Kidney (tissue), 14 donors: ENCODE results near the gene RNF213. TPM values are rescaled to one million over a fixed set of nuclear protein-coding genes. Genes with fewer than 3 reads are reported as not detected.
"Not testable (repeated sequence)": the region's sequence is repeated elsewhere in the genome, so short reads cannot be mapped to it uniquely, and the experiment has no call there.

Experiments
- DNase-seq, 5 donors: peaks; one replicate each; pipeline ENCODE4 v3.0.0-alpha.2; 2013 to 2020
- FAIRE-seq: peaks from 2 replicates; lab custom pipeline; 2012; peaks lifted over from hg19 to GRCh38; lab: Jason Lieb, UNC
- H3K27ac ChIP-seq, 2 donors: one replicate each; pipeline ENCODE4 v1.7.0; 2013; ENCODE audit warnings: low read depth in 2 of 2, low read length in 2 of 2, inconsistent platforms in 1 of 2
- H3K27me3 ChIP-seq: one replicate; pipeline ENCODE4 v1.7.1; 2013; ENCODE audit warnings: low read length, inconsistent platforms; ENCODE audit not compliant: control insufficient read depth, insufficient read depth
- H3K36me3 ChIP-seq, 3 donors: one replicate each; pipeline versions ENCODE4 v1.7.0 to v1.7.1; 2013; ENCODE audit warnings: low read length in 3 of 3, control low read depth in 1 of 3, inconsistent platforms in 1 of 3; ENCODE audit not compliant: insufficient read depth in 3 of 3, control insufficient read depth in 2 of 3
- H3K4me1 ChIP-seq, 3 donors: one replicate each; pipeline versions ENCODE4 v1.7.0 to v1.7.1; 2013; ENCODE audit warnings: low read length in 3 of 3, inconsistent platforms in 1 of 3, low read depth in 1 of 3; ENCODE audit not compliant: control insufficient read depth in 2 of 3, insufficient read depth in 2 of 3
- H3K4me3 ChIP-seq, 3 donors: one replicate each; pipeline versions ENCODE4 v1.7.0 to v1.8.1; 2013; ENCODE audit warnings: low read length in 3 of 3, control low read depth in 1 of 3, inconsistent platforms in 1 of 3
- H3K9ac ChIP-seq, 3 donors: one replicate each; pipeline versions ENCODE4 v1.7.0 to v1.7.1; 2013; ENCODE audit warnings: low read length in 3 of 3, control low read depth in 1 of 3, inconsistent platforms in 1 of 3
- H3K9me3 ChIP-seq, 3 donors: one replicate each; pipeline versions ENCODE4 v1.7.0 to v1.7.1; 2013; ENCODE audit warnings: low read length in 3 of 3, control low read depth in 1 of 3, inconsistent platforms in 1 of 3; ENCODE audit not compliant: control insufficient read depth in 2 of 3, insufficient read depth in 1 of 3
- intact Hi-C: fragments of 100-400 bp; cut with DNase I; formaldehyde crosslinking; loops from one replicate; pipeline ENCODE4 v1.11.1; 2022
- polyA plus RNA-seq: library from polyadenylated mRNA; stranded (reverse); fragments of 350-450 nt; fragmentation: Illumina TruSeq; extraction: RNeasy Lipid Tissue Mini Kit (QIAGEN cat#74804); gene quantifications from one replicate; pipeline ENCODE4 v1.2.3, GENCODE V29; 2014; ENCODE audit warnings: low read depth, low replicate concordance; ENCODE audit not compliant: insufficient read depth
- total RNA-seq: library from RNA; stranded (reverse); fragmentation: NEBNext Ultra II Directional; extraction: Animal tissue kit (Norgen Biotek cat#: 25700); gene quantifications from one replicate; pipeline ENCODE4 v1.2.1, GENCODE V29; 2021
- TF ChIP-seq, protein P1 (sequence below): IDR thresholded peaks from 3 replicates; pipeline ENCODE4 v1.5.1; 2012; ENCODE audit warnings: mild to moderate bottlenecking, moderate library complexity, borderline replicate concordance; ENCODE audit not compliant: insufficient read depth; ENCODE audit errors: extremely low read depth
- donor health status: control.
- donor health status: control.
- donor health status: control.
- donor health status: control.
- donor health status: control.
- donor health status: DM: yes; HTN: yes; CAD: no.
- donor health status: Normal renal cell carcinoma (clear cell type).

RNF213 gene
- total and polyA plus RNA-seq, 2 donors from 2014 or later, result 43.4 to 276 TPM

DNA sequence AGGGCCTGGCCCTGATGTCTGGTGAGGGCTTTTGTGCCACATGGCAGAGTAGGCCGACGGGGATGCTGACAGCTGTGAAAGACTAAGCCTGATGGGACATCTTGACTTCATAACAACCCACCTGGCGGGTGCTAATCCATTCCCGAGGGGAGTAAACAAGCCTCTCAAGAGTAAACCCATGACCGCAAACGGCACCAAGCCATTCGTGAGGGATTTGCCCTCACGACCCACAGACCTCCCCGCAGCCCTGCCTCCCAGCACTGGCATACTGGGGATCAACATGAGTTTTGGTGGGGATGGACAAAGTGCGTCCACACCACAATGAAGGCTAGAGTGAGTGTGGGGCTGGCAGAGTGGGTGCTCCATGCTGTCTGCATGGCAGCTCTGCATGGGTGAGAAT lies 11.7 kb downstream of the RNF213 start:
- Histone ChIP-seq H3K4me1 (peaks cover 0 to 16% (median 10%) of the 10 kb centered on the region in 3 donors), H3K9me3 (no peaks in the 10 kb centered on the region), H3K36me3 (peaks cover 0 to 16% (median 4%) of the 10 kb centered on the region in 3 donors), H3K27me3 (no peaks in the 10 kb centered on the region), H3K4me3 (no peak overlapping the region), H3K9ac (no peak overlapping the region), H3K27ac (no peak overlapping the region)
- TF ChIP-seq, protein P1, sequence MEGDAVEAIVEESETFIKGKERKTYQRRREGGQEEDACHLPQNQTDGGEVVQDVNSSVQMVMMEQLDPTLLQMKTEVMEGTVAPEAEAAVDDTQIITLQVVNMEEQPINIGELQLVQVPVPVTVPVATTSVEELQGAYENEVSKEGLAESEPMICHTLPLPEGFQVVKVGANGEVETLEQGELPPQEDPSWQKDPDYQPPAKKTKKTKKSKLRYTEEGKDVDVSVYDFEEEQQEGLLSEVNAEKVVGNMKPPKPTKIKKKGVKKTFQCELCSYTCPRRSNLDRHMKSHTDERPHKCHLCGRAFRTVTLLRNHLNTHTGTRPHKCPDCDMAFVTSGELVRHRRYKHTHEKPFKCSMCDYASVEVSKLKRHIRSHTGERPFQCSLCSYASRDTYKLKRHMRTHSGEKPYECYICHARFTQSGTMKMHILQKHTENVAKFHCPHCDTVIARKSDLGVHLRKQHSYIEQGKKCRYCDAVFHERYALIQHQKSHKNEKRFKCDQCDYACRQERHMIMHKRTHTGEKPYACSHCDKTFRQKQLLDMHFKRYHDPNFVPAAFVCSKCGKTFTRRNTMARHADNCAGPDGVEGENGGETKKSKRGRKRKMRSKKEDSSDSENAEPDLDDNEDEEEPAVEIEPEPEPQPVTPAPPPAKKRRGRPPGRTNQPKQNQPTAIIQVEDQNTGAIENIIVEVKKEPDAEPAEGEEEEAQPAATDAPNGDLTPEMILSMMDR, result no peak
- DNase-seq (no peak), FAIRE-seq (no peak)
- intact Hi-C loops, result no loop called here

DNA sequence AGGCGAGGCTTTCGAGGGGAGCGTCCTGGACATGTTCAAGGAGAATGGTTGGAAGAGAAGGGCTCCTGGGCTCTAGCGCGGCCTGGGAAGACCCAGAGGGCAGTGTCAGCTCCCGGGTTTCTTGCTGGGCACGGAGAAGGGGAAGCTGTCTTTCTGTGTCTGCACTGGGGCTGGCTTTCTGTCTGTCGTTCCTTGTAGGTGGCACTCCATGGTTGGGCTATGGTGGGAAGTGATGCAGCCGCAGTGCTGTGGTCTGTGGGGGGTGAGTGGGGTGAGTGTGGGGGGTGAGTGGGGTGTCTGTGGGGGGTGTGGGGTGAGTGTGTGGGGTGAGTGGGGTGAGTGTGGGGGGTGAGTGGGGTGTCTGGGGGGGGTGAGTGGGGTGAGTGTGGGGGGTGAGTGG lies 13.7 kb downstream of the RNF213 start:
- Histone ChIP-seq H3K9me3 (no peaks in the 10 kb centered on the region), H3K4me1 (peaks cover 0 to 15% (median 12%) of the 10 kb centered on the region in 3 donors), H3K27me3 (no peaks in the 10 kb centered on the region), H3K36me3 (peaks cover 0 to 8% (median 6%) of the 10 kb centered on the region in 3 donors), H3K9ac (no peak overlapping the region), H3K27ac (no peak overlapping the region), H3K4me3 (no peak overlapping the region)
- intact Hi-C loops, result no loop called here
- FAIRE-seq, result no peak
- TF ChIP-seq, protein P1, result no peak
- no peak for DNase-seq

DNA sequence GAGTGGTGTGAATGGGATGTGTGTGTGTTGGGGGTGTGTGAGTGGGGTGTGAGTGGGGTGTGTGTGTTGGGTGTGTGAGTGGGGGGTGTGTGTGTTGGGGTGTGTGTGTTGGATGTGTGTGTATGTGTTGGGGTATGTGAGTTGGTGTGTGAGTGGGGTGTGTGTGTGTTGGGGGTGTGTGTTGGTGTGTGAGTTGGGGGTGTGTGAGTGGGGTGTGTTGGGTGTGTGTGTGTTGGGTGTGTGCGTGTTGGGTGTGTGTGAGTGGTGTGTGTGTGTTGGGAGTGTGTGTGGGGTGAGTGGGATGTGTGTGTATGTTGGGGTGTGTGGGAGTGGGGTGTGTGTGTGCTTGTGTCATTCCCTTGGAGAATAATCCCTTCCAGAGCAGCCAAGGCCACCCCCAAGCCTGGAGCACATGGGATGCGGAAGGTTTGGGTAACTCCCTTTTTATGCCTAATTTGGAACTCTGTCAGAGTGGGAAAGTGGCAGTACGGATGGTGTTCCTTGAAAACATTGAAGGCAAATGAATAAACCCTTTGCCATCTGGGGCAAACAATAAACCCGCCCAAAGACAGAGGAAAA lies 14.3 kb downstream of the RNF213 start:
- intact Hi-C loops, result no loop called here
- H3K9ac ChIP-seq, result no peak overlapping the region
- FAIRE-seq (no peak), DNase-seq (no peak)
- no peak overlapping the region for H3K27ac ChIP-seq
- TF ChIP-seq, protein P1, result no peak
- no peaks in the 10 kb centered on the region for H3K9me3 ChIP-seq
- H3K36me3 ChIP-seq, result peaks cover 0 to 8% (median 2%) of the 10 kb centered on the region in 3 donors
- H3K4me3 ChIP-seq, result no peak overlapping the region
- H3K4me1 ChIP-seq, result peaks cover 0 to 10% (median 9%) of the 10 kb centered on the region in 3 donors
- no peaks in the 10 kb centered on the region for H3K27me3 ChIP-seq

DNA sequence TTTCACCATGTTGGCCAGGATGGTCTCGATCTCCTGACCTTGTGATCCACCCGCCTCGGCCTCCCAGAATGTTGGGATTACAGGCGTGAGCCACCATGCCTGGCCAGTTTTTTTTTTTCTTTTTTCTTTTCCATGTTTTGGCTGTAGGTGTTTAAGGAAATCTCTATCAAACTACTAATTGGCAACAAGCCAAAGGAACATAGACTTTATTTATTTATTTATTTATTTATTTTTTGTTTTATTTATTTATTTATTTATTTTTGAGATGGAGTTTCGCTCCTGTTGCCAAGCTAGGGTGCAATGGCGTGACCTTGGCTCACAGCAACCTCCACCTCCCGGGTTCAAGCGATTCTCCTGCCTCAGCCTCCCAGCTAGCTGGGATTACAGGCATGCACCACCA lies 15.2 kb downstream of the RNF213 start:
- H3K4me1 ChIP-seq, FAIRE-seq, H3K36me3 ChIP-seq, H3K9ac ChIP-seq, DNase-seq, H3K27ac ChIP-seq, H3K4me3 ChIP-seq, intact Hi-C loops, H3K27me3 ChIP-seq, H3K9me3 ChIP-seq: not testable (repeated sequence)
